SJSA1 (cell line): Measurements from ENCODE around the gene KLHL12. TPM values are rescaled to one million over a fixed set of nuclear protein-coding genes. Genes with fewer than 3 reads are reported as not detected.
A peak's percentile ranks its signal among the peaks of the same experiment; 100 is the strongest.

Source experiments
- DNase-seq, 2 experiments: peaks; one replicate each; pipeline ENCODE4 v3.0.0-alpha.2; 2015 to 2020; ENCODE audit warnings: low spot score in 2 of 2, low read depth in 1 of 2
- H3K27ac ChIP-seq: fragments of 250-450 bp; sonication (Bioruptor Pico); 2 replicates; pipeline ENCODE4 v1.5.1; 2020; ENCODE audit warnings: mild to moderate bottlenecking, moderate library complexity
- H3K27me3 ChIP-seq: fragments of 250-450 bp; sonication (Bioruptor Pico); replicated peaks from 2 replicates; pipeline ENCODE4 v1.5.1; 2020; ENCODE audit warnings: mild to moderate bottlenecking, moderate library complexity
- H3K36me3 ChIP-seq: fragments of 250-450 bp; sonication (Bioruptor Pico); 2 replicates; pipeline ENCODE4 v1.5.1; 2020; ENCODE audit warnings: mild to moderate bottlenecking
- H3K4me1 ChIP-seq: fragments of 250-450 bp; sonication (Bioruptor Pico); replicated peaks from 2 replicates; pipeline ENCODE4 v1.6.1; 2021; ENCODE audit warnings: mild to moderate bottlenecking
- H3K4me3 ChIP-seq: fragments of 250-450 bp; sonication (Bioruptor Pico); 2 replicates; pipeline ENCODE4 v1.5.1; 2020; ENCODE audit warnings: mild to moderate bottlenecking
- H3K9me3 ChIP-seq: fragments of 250-450 bp; sonication (Bioruptor Pico); replicated peaks from 2 replicates; pipeline ENCODE4 v1.5.1; 2020; ENCODE audit warnings: mild to moderate bottlenecking
- total RNA-seq: library from RNA; depleted of rRNA; stranded (reverse); fragments of >200 nt; shearing (Covaris generic); gene quantifications from 2 replicates; pipeline ENCODE4 v1.2.3, GENCODE V29; 2014; rRNA removed

KLHL12 gene
- total RNA-seq, 1 experiment from 2014 or later: 28.9 TPM

- Histone ChIP-seq H3K36me3 (no peaks in the 10 kb centered on the region), H3K27ac (no peak overlapping the region), H3K27me3 (no peaks in the 10 kb centered on the region), H3K9me3 (no peaks in the 10 kb centered on the region), H3K4me1 (peaks cover 9% of the 10 kb centered on the region), H3K4me3 (no peak overlapping the region)
- DNase-seq: no peak
Measured at GRCh38 chr1:202858331-202858730, 68.7 kb downstream of the KLHL12 start.

GRCh38 chr1:202857136-202857610, 69.9 kb downstream of the KLHL12 start:
- Histone ChIP-seq H3K36me3 (no peaks in the 10 kb centered on the region), H3K27ac (no peak overlapping the region), H3K27me3 (no peaks in the 10 kb centered on the region), H3K9me3 (no peaks in the 10 kb centered on the region), H3K4me3 (no peak overlapping the region), H3K4me1 (peaks cover 8% of the 10 kb centered on the region)
- no peak for DNase-seq

DNA sequence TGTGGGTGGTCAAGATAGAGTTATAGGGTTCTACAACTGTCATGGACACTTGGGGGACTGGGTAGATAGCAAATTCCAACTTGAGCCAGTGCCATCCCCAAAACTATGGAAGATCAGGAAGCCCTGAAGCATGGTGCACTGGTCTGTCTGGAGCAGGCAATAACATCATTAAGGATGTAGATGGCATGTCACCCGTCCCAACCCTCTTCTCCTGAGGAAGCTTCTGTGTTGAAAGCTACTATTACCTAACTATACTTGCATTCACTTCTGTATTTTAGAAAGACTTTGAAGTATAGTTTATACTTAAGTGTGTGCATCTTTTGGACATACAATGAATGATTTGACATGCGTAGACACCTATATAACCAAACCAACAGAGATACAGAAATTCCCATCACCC, 71.0 kb downstream of the KLHL12 start:
- peaks cover 4% of the 10 kb centered on the region for H3K4me1 ChIP-seq
- no peaks in the 10 kb centered on the region for H3K36me3 ChIP-seq

GRCh38 chr1:202854787-202855186, 72.2 kb downstream of the KLHL12 start:
- Histone ChIP-seq H3K4me1 (no peaks in the 10 kb centered on the region), H3K4me3 (no peak overlapping the region), H3K27ac (no peak overlapping the region), H3K9me3 (no peaks in the 10 kb centered on the region), H3K36me3 (no peaks in the 10 kb centered on the region), H3K27me3 (no peaks in the 10 kb centered on the region)
- DNase-seq: no peak

More for the DNA sequence above, 71.0 kb downstream of the KLHL12 start:
- H3K27me3 ChIP-seq: no peaks in the 10 kb centered on the region
- no peak overlapping the region for H3K27ac ChIP-seq
- DNase-seq: no peak
- no peak overlapping the region for H3K4me3 ChIP-seq
- H3K9me3 ChIP-seq: no peaks in the 10 kb centered on the region

DNA sequence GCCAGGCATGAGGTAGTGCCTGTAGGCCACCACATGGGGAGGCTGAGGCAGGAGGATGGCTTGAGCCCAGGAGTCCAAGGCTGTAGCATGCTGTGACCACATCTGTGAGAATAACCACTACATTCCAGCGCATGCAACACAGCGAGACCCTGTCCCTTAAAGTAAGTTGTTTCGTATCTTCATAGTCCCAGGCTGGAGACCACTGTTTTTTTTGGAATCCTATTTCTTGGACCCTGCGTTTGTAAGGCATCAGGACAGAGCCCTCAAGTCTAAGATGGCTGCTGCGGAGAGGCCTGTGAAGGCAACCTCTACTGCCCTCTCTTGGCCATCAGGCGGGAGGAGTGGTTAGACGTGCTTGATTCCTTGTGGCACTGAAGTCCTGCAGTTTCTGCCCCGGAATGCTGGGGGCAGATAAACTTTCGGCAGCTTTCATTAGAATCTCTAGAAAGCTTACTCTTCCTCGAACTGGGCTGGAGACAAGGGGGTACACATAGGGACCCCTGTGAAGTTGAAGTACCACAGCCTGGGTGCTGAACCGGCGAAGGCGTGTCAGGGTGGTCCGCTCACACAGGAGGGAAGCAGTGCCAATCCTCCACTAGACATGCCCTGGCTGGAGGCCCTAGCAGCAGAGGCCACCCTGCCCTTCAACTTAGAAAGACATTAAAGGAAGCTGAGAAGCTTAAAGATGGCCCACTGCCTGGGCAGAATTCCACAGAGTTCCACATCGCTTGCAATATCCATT, 74.7 kb downstream of the KLHL12 start:
- no peaks in the 10 kb centered on the region for H3K27me3 ChIP-seq
- H3K36me3 ChIP-seq: no peaks in the 10 kb centered on the region
- no peaks in the 10 kb centered on the region for H3K9me3 ChIP-seq
- H3K27ac ChIP-seq: no peak overlapping the region
- H3K4me3 ChIP-seq: no peak overlapping the region
- H3K4me1 ChIP-seq: no peaks in the 10 kb centered on the region
- DNase-seq: peak; percentile 30 to 59

- Histone ChIP-seq H3K4me1 (no peaks in the 10 kb centered on the region), H3K36me3 (no peaks in the 10 kb centered on the region), H3K4me3 (no peak overlapping the region), H3K27me3 (no peaks in the 10 kb centered on the region), H3K27ac (no peak overlapping the region), H3K9me3 (no peaks in the 10 kb centered on the region)
- no peak for DNase-seq
Measured at GRCh38 chr1:202850593-202851362, 76.3 kb downstream of the KLHL12 start.

GRCh38 chr1:202848191-202848542, 78.9 kb downstream of the KLHL12 start:
- Histone ChIP-seq H3K27me3 (no peaks in the 10 kb centered on the region), H3K36me3 (no peaks in the 10 kb centered on the region), H3K4me1 (no peaks in the 10 kb centered on the region), H3K4me3 (no peak overlapping the region), H3K27ac (no peak overlapping the region), H3K9me3 (no peaks in the 10 kb centered on the region)
- no peak for DNase-seq

DNA sequence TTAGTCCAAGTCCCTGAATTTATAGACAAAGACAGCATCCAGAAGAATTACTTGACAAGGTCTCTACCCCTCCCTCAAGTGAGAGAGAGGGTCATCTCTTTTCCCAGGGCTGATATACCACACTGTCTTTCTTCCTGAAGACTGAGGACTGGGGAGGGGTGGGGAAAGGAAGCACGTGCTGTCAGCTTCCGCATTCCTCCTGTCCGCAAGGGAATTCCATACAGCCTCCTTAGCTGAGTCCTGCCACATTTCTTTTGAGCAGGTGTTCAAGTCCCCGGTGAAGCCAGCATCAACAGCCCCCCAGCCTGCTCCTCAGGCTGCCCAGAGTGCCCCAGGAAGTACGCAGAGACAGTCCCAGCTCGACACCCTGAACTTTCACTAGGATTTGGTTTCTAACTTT, 82.1 kb downstream of the KLHL12 start:
- H3K9me3 ChIP-seq: no peaks in the 10 kb centered on the region
- no peaks in the 10 kb centered on the region for H3K27me3 ChIP-seq
- no peaks in the 10 kb centered on the region for H3K36me3 ChIP-seq
- no peaks in the 10 kb centered on the region for H3K4me1 ChIP-seq
- H3K27ac ChIP-seq: no peak overlapping the region
- no peak for DNase-seq
- H3K4me3 ChIP-seq: no peak overlapping the region

DNA sequence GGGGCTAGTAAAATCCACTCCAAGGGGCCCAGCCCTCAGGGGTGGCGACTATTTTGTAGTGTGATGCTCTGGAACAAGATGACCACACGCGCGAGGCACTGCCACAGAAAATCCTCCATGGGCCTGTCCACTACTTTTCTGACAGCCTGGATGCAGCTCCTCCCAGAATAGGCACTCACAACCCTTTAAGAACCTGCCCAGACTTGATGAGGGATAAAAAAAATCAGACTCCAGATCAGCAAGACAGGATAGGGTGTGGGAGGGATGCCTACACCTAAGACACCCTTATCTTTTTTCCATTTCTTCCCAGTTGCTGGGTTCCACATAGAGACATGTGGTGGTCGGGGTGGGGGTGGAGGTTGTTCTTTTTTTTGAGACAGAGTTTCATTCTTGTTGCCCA, 82.8 kb downstream of the KLHL12 start:
- Histone ChIP-seq H3K27ac (no peak overlapping the region), H3K4me3 (no peak overlapping the region), H3K27me3 (no peaks in the 10 kb centered on the region), H3K9me3 (no peaks in the 10 kb centered on the region), H3K36me3 (no peaks in the 10 kb centered on the region), H3K4me1 (no peaks in the 10 kb centered on the region)
- no peak for DNase-seq

- no peaks in the 10 kb centered on the region; the same call in 1 of the 2 replicates for H3K27me3 ChIP-seq
- no peak overlapping the region for H3K4me3 ChIP-seq
- H3K4me1 ChIP-seq: no peaks in the 10 kb centered on the region
- H3K36me3 ChIP-seq: no peaks in the 10 kb centered on the region
- H3K9me3 ChIP-seq: no peaks in the 10 kb centered on the region
- no peak overlapping the region for H3K27ac ChIP-seq
- no peak for DNase-seq
Measured at GRCh38 chr1:202843081-202843480, 84.0 kb downstream of the KLHL12 start.

Other genes starting within 250 kb of the KLHL12 start
- 0.03 TPM in 1 of 2 replicates, not detected in the other for gene SYT2, start 216.8 kb downstream of the KLHL12 start, total RNA-seq
- 27.6 and 34.2 TPM in 2 replicates for gene KDM5B, start 118.8 kb downstream of the KLHL12 start, total RNA-seq
- gene PCAT6, start 116.3 kb downstream of the KLHL12 start, total RNA-seq: not detected in 2 replicates
- gene RABIF, start 38.1 kb downstream of the KLHL12 start, total RNA-seq: 5.2 and 5.5 TPM in 2 replicates
- 126 and 129 TPM in 2 replicates for gene ADIPOR1, start 31.1 kb upstream of the KLHL12 start, total RNA-seq
- 25.6 and 33.2 TPM in 2 replicates for gene CYB5R1, start 40.0 kb upstream of the KLHL12 start, total RNA-seq
- 88.4 and 109 TPM in 2 replicates for gene TMEM183A, start 80.1 kb upstream of the KLHL12 start, total RNA-seq
- not detected in 2 replicates for gene PPFIA4, start 99.3 kb upstream of the KLHL12 start, total RNA-seq
- gene MYOG, start 158.8 kb upstream of the KLHL12 start, total RNA-seq: not detected in 2 replicates
- not detected in 2 replicates for gene ADORA1, start 200.5 kb upstream of the KLHL12 start, total RNA-seq
- gene MYBPH, start 248.6 kb upstream of the KLHL12 start, total RNA-seq: not detected in 2 replicates